GM13976 (cell line): ENCODE data around the gene DDX51.

Experiments
- DNase-seq: peaks from one replicate; pipeline ENCODE4 v3.0.0; 2012; ENCODE audit warnings: low spot score
- in situ Hi-C: fragments of 300-500 bp; cut with MboI; formaldehyde crosslinking; loops from one replicate; pipeline ENCODE4 v1.12.0; 2022; ENCODE audit warnings: low sequenced_read_pairs, mixed read lengths, inconsistent platforms; ENCODE audit not compliant: unreplicated experiment
- TF ChIP-seq, protein P1 (sequence below): IDR thresholded peaks from 2 replicates; pipeline ENCODE4 v1.5.1; 2012; ENCODE audit warnings: borderline replicate concordance, mild to moderate bottlenecking; ENCODE audit not compliant: insufficient read depth; ENCODE audit errors: extremely low read depth, missing control alignments, control extremely low read depth

Gene DDX51

DNA sequence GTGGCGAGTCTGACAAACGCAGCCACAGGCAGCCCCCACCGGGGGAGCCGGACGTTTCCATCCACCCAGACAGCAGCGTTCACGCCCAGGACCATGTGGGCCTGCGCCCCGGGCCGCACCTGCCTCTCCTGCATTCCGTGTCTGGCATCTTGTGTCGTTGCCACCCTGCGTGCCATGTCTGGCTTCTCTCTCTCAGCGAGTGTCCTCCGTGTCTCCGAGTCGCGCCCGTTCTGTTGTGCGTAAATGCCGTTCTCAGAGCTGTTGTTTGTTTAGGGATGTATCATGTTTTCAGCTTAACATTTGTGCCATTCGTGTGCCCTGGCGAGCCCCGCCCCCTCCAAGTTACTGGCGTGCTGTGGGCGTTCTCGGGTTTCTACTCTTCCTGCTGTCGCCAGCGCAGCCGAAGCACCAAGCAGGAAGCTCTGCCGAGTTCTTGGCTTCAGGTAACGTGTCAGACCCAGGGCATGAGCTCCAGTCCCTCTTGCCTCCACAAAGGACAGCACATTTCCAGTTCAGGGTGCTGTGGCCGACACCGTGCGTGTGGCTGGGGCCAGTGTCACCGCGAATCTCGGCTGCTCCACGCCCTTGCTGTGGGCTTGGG lies 34.8 kb upstream of the DDX51 start:
- TF ChIP-seq, protein P1, sequence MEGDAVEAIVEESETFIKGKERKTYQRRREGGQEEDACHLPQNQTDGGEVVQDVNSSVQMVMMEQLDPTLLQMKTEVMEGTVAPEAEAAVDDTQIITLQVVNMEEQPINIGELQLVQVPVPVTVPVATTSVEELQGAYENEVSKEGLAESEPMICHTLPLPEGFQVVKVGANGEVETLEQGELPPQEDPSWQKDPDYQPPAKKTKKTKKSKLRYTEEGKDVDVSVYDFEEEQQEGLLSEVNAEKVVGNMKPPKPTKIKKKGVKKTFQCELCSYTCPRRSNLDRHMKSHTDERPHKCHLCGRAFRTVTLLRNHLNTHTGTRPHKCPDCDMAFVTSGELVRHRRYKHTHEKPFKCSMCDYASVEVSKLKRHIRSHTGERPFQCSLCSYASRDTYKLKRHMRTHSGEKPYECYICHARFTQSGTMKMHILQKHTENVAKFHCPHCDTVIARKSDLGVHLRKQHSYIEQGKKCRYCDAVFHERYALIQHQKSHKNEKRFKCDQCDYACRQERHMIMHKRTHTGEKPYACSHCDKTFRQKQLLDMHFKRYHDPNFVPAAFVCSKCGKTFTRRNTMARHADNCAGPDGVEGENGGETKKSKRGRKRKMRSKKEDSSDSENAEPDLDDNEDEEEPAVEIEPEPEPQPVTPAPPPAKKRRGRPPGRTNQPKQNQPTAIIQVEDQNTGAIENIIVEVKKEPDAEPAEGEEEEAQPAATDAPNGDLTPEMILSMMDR, result no peak
- no peak for DNase-seq
- in situ Hi-C loops, result no loop called here

DNA sequence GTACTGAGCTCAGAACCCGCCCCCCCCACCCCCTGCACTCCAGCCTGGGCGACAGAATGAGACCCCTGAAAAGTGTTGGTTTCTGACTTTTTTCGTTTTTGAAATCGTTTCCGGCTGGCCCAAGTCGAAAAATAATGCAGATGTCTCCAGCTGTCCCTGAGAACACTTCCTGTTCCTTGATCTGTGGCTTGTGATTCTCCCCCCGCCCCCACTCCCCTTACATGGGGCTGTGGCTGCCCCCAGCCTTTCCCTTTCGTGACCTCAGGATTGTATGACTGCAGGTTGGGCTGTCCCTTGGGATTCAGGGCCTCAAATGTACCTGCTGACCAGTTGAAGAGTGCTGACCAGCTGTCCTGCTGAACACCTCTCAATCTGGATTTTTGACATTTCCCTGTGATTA lies 34.2 kb upstream of the DDX51 start:
- in situ Hi-C loops, result no loop called here
- TF ChIP-seq, protein P1, result no peak
- DNase-seq, result no peak

DNA sequence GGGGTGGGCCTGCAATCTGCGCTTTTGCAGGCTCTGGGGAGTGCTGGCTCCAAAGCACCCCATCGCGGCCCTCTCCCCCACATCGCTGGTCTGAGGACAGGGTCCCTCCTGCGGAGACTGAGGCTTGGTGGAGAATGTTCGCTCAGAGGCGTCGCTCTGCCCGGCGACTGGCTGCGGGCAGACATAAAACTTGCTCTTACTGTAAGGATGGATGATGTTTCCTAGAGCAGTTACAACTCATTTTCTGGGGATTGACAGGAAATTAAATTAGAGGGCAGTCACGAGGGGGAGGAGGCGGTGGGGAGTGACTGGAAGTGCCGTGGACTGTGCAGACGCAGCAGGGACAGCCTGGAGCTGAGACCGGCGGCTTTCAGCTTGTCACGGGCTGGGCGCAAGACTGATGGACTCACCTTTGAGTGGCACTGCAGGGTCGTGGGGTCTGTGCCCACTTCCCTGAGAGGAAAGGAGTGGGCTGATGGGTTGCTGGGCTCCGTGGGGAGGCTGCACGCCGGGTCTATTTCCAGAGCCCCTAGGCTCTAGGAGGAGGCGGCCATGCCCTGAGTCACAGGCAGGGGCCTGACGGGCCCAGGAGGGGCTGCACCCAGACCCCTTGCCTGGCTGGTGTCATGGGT lies 32.9 kb upstream of the DDX51 start:
- in situ Hi-C loops, result no loop called here
- DNase-seq, result no peak
- TF ChIP-seq, protein P1, result no peak

DNA sequence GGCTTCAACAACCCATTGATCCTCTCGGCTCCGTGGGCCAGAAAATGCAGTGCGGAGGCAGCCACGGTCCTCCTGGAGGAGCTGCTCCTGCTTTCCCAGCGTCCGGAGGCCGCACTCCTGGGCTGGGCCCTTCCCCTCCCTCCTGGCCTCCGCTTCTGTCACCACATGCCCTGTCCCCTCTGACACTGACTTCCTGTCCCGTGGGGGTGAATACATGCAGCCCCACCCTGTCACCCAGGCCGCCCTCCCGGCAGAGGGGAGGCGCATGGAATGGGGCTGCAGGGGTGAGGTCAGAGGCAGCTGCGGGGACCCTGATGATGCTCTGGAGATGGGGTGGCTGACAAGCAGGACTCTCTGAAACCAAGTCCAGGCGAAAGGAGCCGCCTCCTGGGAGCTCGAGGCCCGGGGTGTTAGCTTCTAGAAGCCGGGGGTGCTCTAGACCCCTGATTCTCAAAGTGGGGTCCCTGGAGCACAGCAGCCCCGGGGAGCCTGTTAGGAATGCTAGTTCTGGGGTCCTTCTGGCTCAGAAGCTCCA lies 32.3 kb upstream of the DDX51 start:
- TF ChIP-seq, protein P1, result no peak
- in situ Hi-C loops, result no loop called here
- no peak for DNase-seq

DNA sequence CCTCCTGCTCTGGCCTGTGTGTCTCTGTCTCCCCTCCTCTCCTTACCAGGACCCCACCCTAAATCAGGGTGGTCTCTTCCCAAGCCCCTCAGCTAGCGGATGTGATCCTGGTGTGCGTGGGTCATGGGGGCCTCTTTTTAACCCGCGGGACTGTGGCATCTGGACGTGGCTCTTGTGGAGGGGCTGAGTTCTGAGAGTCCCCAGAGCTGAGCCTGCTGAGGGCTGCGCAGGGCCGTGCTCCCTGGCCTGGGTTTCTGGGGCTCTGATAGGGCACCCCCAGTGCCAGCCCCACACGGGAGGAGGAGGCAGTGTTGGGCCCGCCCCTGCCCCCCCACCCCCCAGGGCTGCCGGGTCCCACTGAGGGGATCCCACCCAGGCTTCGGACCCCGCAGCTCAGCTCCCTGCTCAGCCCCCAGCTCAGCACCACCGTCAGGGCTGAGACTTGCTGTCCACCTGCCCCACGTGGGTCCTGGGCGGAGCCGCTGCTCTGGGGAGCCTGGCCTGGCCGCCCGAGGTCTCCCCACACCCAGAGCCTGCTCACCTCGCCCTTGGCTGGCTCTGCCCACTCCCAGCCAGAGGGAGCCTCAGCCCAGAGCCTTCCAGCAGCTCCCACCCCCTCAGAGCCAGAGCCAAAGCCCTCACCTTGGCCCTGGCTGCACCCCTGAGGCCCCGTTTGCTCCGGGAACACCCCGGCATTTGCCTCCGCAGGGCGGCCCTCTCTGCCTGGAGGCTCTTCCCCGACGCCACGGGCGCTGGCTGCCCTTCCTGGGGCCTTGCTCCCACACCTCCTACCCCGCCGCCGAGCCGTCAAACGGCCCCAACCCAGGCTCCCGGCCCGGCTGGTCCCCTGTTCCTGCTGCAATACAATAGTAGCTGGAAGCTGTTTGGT lies 31.6 kb upstream of the DDX51 start:
- TF ChIP-seq, protein P1, result no peak
- no peak for DNase-seq
- in situ Hi-C loops, result no loop called here

DNA sequence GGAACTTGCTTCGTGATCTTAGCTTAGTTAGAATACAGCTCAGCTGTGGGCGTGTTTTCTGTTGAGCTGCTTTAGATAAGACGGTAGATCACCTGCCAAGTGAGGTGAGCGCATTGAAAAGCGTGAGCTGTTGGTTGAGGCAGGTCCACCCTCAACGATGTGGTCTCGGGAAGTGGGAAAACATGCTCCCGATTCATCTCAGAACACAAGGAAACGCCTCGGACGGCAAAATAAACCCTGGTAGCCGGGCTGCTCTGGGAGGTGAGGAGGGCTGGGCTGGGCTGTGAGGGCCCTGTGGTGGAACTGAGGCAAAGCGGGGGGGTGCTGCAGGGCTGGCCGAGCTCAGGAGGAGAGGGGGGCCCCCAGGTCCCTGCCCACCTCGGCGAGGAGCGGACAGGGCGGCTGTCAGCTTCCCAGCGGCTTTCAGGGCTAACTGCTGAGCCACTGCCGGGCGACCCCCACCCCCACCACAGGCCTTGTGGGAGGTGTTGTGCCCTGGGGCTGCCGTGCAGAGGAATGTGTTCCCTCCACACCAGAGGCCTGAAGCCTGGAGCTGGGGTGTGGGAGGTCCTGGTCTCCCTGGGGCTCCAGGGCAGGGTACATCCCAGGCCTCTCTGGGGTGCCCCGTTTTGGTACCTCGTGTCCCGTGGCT lies 30.8 kb upstream of the DDX51 start:
- TF ChIP-seq, protein P1, result no peak
- DNase-seq, result no peak
- in situ Hi-C loops, result no loop called here
